ENCODE measurements around the gene NDOR1.
"Not testable (repeated sequence)": the region's sequence is repeated elsewhere in the genome, so short reads cannot be mapped to it uniquely, and the experiment has no call there.

Gene NDOR1

DNA sequence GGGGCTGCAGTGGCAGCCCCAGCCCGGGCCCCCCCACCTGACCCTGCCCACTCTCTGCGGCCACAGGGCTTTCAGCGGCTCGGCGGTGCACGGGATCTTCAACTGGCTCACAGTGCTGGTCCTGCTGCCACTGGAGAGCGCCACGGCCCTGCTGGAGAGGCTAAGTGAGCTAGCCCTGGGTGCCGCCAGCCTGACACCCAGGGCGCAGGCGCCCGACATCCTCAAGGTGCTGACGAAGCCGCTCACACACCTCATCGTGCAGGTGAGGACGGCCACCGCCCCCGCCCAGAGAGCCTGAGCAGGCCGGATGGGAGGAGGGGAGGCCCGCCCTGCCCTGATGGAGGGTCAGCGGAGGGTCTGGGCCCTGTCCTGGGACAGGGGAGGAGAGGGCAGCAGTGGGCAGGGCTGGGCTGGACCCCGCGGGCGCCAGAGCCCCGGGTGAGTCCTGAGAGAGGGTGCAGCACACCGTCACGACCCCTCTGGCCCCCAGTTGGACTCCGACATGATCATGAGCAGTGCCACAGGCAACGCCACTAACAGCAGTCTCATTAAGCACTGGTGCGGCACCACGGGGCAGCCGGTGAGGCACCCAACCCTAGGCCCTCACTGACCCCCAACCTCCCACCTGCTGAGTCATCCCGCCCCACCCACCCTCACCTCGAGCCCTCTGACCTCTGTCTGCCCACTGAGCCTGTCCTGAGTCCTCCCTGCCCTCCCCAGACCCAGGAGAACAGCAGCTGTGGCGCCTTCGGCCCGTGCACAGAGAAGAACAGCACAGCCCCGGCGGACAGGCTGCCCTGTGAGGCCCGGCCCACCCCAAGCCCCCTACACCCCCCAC lies 27.9 kb downstream of the NDOR1 start:
- DNase-seq, result no peak

- DNase-seq, result no peak
Observed at GRCh38 chr9:137234055-137234697, 28.7 kb downstream of the NDOR1 start.

GRCh38 chr9:137234758-137235423 lies 29.4 kb downstream of the NDOR1 start:
- no peak for DNase-seq

DNA sequence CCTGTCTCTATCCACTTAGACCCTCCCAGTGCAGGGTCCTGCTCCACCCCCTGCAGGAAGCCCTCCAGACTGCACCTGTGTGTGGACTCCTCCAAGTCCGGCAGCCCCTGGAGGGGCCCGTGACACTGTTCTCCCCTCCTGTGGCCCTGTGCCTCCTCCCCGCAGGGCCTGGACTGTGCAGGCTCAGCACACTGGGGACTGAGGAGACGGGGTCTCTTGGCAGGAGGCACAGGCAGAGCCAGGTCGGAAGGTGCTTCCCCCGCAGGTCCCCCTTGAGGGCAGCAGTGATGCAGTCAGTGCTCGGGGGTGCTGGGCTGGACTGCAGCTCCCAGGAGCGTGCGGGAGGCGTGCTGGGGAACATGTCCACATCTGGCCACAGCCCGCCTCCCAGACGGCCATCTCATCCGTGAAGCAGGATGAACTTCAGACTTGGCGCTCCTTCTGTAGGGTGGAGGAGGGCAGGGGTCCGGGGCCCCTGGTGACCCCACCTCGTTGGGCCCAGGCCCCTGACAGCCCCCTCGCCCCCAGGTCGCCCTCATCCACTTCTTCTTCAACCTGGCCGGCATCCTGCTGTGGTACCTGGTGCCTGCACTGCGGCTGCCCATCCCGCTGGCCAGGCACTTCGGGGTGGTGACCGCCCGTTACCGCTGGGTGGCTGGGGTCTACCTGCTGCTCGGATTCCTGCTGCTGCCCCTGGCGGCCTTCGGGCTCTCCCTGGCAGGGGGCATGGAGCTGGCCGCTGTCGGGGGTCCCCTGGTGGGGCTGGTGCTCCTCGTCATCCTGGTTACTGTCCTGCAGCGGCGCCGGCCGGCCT lies 30.1 kb downstream of the NDOR1 start:
- DNase-seq, result no peak

GRCh38 chr9:137236238-137236935 lies 30.9 kb downstream of the NDOR1 start:
- DNase-seq, result peak; percentile 52

- DNase-seq, result peak; percentile 26
Observed at GRCh38 chr9:137236936-137237421, 31.5 kb downstream of the NDOR1 start.

- peak; percentile 38 for DNase-seq
Observed at GRCh38 chr9:137237759-137238726, 32.5 kb downstream of the NDOR1 start.

- not testable (repeated sequence) for DNase-seq
Observed at GRCh38 chr9:137239541-137240200, 34.2 kb downstream of the NDOR1 start.

- no peak for DNase-seq
Observed at GRCh38 chr9:137240318-137240840, 34.9 kb downstream of the NDOR1 start.

- peak; percentile 98 for DNase-seq
Observed at GRCh38 chr9:137240841-137241489, 35.5 kb downstream of the NDOR1 start, which contains the start of gene TUBB4B. TUBB4B (plus strand) TSS chr9:137241287; CDS start chr9:137241361, 74 bp downstream.

DNA sequence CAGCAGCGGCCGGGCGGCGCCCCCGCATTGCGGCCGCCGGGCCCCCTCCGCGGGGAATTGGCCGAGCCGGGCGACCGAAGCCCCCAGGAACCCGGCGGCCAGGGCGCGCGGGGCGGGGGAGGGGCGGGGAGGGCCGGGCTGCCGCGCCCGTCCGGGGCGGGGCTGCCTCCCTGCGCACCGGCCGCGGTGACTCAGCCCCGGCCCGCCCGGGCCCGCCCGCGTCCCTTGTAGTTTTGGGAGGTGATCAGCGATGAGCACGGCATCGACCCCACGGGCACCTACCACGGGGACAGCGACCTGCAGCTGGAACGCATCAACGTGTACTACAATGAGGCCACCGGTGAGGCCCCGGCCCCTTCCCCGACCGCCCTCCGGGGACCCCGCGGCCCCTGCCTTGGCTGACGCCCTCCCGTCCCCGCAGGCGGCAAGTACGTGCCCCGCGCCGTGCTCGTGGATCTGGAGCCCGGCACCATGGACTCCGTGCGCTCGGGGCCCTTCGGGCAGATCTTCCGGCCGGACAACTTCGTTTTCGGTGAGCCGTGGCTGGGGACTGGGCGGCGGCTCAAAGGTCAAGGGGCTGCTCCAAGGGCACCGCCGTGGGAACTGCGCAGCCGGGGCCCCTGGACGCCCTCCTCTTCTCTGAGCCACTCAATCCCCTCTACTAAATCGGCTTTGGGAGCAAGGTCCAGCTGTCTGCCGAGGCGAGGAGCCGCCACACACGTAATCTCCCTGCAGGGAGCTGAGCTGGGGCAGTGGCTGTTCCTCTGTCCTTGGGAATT lies 36.2 kb downstream of the NDOR1 start:
- DNase-seq, result no peak

- no peak for DNase-seq
Observed at GRCh38 chr9:137242269-137243203, 37.0 kb downstream of the NDOR1 start.

- DNase-seq, result not testable (repeated sequence)
Observed at GRCh38 chr9:137243266-137243625, 37.7 kb downstream of the NDOR1 start.

DNA sequence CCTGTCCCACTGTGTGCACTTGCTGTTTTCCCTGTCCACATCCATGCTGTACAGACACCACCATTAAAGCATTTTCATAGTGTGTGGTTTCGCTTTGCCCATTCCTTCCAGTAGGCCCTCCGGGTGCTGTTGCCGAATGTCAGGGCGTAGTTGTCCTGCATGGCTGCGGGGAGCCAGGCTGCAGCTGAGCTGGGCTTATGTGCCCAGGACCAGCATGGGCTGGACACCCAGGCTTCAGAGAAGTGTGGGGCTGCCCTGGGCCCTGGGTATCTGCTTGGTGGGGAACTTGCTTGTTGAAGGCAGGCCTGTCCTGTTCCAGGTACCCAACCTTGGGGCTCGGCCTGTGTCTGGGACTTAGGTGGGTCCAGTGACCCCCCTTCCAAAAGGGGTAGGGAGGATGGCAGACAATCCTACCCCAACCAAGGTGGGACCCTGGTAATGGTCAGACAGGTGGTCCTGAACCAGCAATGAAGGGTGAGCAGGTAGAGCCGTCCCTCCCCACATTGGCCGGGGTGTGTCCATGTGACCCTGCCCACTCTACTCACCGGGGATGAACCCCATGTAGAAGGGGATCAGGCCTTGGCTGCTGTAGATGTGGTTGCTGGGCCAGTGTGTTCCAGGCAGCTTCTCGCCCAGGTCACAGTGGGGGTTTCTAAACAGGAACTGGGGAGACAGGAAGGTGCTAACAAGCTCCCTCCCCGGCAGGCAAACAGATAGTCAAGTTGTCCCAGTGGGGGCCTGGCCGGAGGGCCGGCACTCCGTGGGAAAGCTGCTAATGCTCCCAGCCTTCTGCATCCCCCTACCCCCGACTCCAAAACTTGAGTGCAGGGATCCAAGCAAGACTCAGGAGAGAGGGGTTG lies 38.4 kb downstream of the NDOR1 start:
- no peak for DNase-seq

GRCh38 chr9:137244486-137245449 lies 39.3 kb downstream of the NDOR1 start:
- no peak for DNase-seq
